Measurements from ENCODE around the gene PITPNM1.
"Not testable (repeated sequence)": the region's sequence is repeated elsewhere in the genome, so short reads cannot be mapped to it uniquely, and the experiment has no call there.

Gene PITPNM1

DNA sequence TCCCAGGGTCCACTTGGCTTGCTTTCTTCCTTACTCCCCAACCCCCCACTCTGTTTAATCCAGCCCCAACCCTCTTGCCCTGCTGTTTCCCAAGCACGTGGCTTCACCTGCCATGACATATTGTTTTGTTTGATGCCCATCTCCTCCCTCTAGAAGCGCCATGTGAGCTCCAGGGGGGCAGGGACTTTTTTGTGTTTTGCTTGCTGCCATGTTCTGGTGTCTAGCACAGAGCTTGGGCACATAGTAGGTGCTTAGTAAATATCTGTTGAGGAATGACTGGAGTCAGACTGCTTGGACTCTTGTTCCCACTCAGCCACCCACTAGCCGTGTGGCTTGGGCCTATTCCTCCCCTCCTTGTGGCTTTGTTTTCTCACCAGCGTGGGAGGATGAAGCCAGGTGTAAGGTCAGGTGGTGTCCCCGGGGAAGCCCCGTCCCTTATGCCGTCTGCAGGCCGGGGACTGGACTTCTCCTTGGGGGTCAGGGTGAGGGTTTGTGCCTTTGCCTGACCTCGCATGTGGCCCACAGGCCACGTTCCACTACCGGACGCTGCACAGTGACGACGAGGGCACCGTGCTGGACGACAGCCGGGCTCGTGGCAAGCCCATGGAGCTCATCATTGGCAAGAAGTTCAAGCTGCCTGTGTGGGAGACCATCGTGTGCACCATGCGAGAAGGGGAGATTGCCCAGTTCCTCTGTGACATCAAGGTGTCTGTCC is 18.5 kb downstream of the PITPNM1 start:
- no peak for DNase-seq (ENCODE audit: low read depth)
- H3K4me3 ChIP-seq (ENCODE audit: low read length) = no peak overlapping the region
- TF ChIP-seq CTCF (IDR thresholded peaks at IDR 0.05; ENCODE audit: insufficient read depth, low read depth, low read length, missing control alignments) = no peak

DNA sequence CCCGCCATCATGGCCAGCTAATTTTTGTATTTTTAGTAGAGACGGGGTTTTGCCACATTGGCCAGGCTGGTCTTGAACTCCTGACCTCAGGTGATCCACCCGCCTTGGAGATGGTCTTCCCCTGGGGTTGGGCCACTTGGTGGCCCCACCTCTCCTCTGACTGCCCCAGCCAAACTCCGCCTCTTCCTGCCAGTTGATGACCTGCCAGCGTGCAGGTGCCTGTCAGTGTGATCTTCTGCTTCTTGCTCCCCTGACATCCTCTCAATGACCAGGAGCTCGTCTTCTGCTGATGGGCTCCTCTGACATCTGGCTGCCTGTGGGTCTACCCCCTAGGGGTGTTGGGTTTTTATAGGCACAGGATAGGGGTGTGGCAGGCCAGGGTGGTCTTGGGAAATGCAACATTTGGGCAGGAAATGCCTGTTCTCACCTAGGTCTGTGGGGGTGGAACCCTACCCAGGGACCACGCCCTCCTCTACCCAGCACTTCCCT is 19.2 kb downstream of the PITPNM1 start:
- DNase-seq (ENCODE audit: low read depth) = peak; percentile 14
- H3K4me3 ChIP-seq (ENCODE audit: low read length) = not testable (repeated sequence)

GRCh38 chr11:67484847-67485311 is 20.3 kb downstream of the PITPNM1 start:
- no peak for DNase-seq (ENCODE audit: low read depth)
- no peak for TF ChIP-seq CTCF (IDR thresholded peaks at IDR 0.05; ENCODE audit: insufficient read depth, low read depth, low read length, missing control alignments)
- H3K4me3 ChIP-seq (ENCODE audit: low read length) = no peak overlapping the region

DNA sequence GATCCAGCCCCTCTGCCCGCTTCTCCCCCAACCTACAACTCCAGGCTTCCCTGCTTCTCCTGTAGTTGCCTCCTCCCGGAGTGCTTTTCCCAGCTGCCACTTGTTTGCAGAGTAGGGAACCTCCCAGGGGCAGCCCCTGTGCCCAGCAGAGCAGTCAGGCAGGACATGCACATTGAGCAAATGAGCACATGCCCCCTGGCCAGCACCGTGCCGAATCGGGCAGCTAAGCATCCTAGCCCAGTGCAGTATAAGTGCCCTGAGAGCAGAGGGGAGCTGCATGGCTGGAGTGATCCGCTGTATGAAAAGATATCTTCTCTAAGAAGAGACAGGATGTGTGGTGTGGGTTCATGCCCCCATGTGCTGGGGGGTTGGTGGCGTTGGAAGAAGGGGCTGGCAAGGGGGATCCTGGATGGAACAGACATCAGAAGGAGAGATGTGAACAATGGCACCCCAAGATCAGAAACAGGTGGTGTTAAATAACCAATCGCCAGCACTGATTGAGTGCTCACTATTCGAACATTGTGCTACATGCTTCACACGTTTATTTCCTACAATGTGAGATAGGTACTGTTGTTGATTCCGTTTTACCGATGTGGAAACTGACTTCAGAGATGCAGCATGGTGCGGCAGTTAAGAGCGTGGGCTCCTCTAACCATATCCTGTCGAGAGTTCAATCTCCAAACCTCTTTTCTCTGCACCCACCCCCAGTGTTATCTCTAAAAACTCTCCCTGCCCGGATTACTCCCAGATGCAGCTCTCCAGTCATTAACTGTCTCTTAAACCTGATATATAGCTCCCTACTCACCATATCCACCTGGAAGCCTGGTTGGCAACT is 21.1 kb downstream of the PITPNM1 start:
- no peak for TF ChIP-seq CTCF (IDR thresholded peaks at IDR 0.05; ENCODE audit: insufficient read depth, low read depth, low read length, missing control alignments)
- peak overlapping the region; percentile 86 for H3K4me3 ChIP-seq (ENCODE audit: low read length)
- DNase-seq (ENCODE audit: low read depth) = no peak

- DNase-seq (ENCODE audit: low read depth) = peak; percentile 98
- H3K4me3 ChIP-seq (ENCODE audit: low read length) = peak within 1 kb of the TSS; percentile 86
- no peak for TF ChIP-seq CTCF (IDR thresholded peaks at IDR 0.05; ENCODE audit: insufficient read depth, low read depth, low read length, missing control alignments)
These were observed 22.1 kb downstream of the PITPNM1 start, which contains the start of gene AIP for GRCh38 chr11:67482827-67483798. Gene AIP, plus strand, starts transcription at chr11:67483026. Its CDS starts 133 bp downstream, at chr11:67483159.

- peak overlapping the region; percentile 86 for H3K4me3 ChIP-seq (ENCODE audit: low read length)
- no peak for DNase-seq (ENCODE audit: low read depth)
- no peak for TF ChIP-seq CTCF (IDR thresholded peaks at IDR 0.05; ENCODE audit: insufficient read depth, low read depth, low read length, missing control alignments)
These were observed 22.8 kb downstream of the PITPNM1 start for GRCh38 chr11:67482275-67482826.

GRCh38 chr11:67477344-67478050 is 27.7 kb downstream of the PITPNM1 start:
- H3K4me3 ChIP-seq (ENCODE audit: low read length); DNase-seq (ENCODE audit: low read depth): not testable (repeated sequence)

- H3K4me3 ChIP-seq (ENCODE audit: low read length); DNase-seq (ENCODE audit: low read depth): not testable (repeated sequence)
These were observed 28.5 kb downstream of the PITPNM1 start for GRCh38 chr11:67476692-67477091.

All from epithelial cell of esophagus (primary cell).